Gastrocnemius medialis (tissue), 4 donors: ENCODE results near the gene NHSL1. TPM values are rescaled to one million over a fixed set of nuclear protein-coding genes. Genes with fewer than 3 reads are reported as not detected.

ENCODE experiments used
- ATAC-seq, 2 donors: fragments of 150-250 bp; one replicate each; pipeline ENCODE4 v1.9.1; 2016
- DNase-seq, 2 donors: peaks; one replicate each; pipeline ENCODE4 v3.0.0-alpha.2; 2019
- H3K27ac ChIP-seq, 4 donors: fragments of 200-600 bp; sonication (generic); 1 replicate in 1 of 4; 2 replicates in 3 of 4; pipeline ENCODE4 v1.5.1; 2016 to 2018; ENCODE audit warnings: mild to moderate bottlenecking in 2 of 4, moderate library complexity in 1 of 4
- H3K27me3 ChIP-seq, 3 donors: fragments of 200-600 bp; sonication (generic) in 2 of 3; 1 replicate in 1 of 3; 2 replicates in 2 of 3; pipeline versions ENCODE4 v1.5.1 to v1.6.0; 2016 to 2019; ENCODE audit warnings: mild to moderate bottlenecking in 1 of 3, moderate library complexity in 1 of 3
- H3K36me3 ChIP-seq, 2 donors: fragments of 200-600 bp; sonication (generic) in 1 of 2; one replicate each; pipeline ENCODE4 v1.5.1; 2017 to 2018
- H3K4me1 ChIP-seq, 2 donors: fragments of 200-600 bp; sonication (generic) in 1 of 2; one replicate each; pipeline ENCODE4 v1.5.1; 2016 to 2017; ENCODE audit warnings: mild to moderate bottlenecking in 2 of 2
- H3K4me3 ChIP-seq, 4 donors: fragments of 200-600 bp; sonication (generic) in 3 of 4; 1 replicate in 1 of 4; 2 replicates in 3 of 4; pipeline ENCODE4 v1.5.1; 2016 to 2019; ENCODE audit warnings: mild to moderate bottlenecking in 2 of 4
- H3K9me3 ChIP-seq, 3 donors: fragments of 200-600 bp; sonication (generic) in 2 of 3; 1 replicate in 1 of 3; 2 replicates in 2 of 3; pipeline ENCODE4 v1.5.1; 2016 to 2019
- POLR2A ChIP-seq, 2 donors: fragments of 450-650 bp; IDR thresholded peaks; one replicate each; pipeline ENCODE4 v1.6.1; 2017; ENCODE audit warnings: antibody characterized with exemption in 2 of 2, mild to moderate bottlenecking in 2 of 2, moderate library complexity in 2 of 2
- in situ Hi-C, 4 donors: fragments of 200-750 bp; cut with MboI; loops; one replicate each; pipeline versions ENCODE4 v1.15.0 to v1.8.0; 2017; ENCODE audit warnings: low sequenced_read_pairs in 4 of 4
- intact Hi-C: fragments of 100-400 bp; cut with DNase I; formaldehyde crosslinking; loops from one replicate; pipeline ENCODE4 v1.15.1; 2023; ENCODE audit warnings: low total_unique reads
- total RNA-seq, 4 donors: library from RNA; depleted of rRNA; stranded (reverse); fragments of >200 nt; gene quantifications; one replicate each; pipeline versions ENCODE4 v1.1.0 to v1.2.3, GENCODE V29; 2016
- TF ChIP-seq, protein P1 (sequence below), 5 experiments: fragments of 450-650 bp in 3 of 5; fragments of 200-600 bp in 2 of 5; sonication (generic) in 2 of 5; IDR thresholded peaks in 4 of 5; conservative IDR thresholded peaks in 1 of 5; 1 replicate in 4 of 5; 2 replicates in 1 of 5; pipeline ENCODE4 v1.5.1; 2016 to 2019; ENCODE audit warnings: antibody characterized with exemption in 5 of 5, mild to moderate bottlenecking in 3 of 5, moderate library complexity in 3 of 5

Gene NHSL1
- total RNA-seq, 4 donors from 2014 or later: 0.31 to 2.0 (median 1.1) TPM

- TF ChIP-seq, protein P1, sequence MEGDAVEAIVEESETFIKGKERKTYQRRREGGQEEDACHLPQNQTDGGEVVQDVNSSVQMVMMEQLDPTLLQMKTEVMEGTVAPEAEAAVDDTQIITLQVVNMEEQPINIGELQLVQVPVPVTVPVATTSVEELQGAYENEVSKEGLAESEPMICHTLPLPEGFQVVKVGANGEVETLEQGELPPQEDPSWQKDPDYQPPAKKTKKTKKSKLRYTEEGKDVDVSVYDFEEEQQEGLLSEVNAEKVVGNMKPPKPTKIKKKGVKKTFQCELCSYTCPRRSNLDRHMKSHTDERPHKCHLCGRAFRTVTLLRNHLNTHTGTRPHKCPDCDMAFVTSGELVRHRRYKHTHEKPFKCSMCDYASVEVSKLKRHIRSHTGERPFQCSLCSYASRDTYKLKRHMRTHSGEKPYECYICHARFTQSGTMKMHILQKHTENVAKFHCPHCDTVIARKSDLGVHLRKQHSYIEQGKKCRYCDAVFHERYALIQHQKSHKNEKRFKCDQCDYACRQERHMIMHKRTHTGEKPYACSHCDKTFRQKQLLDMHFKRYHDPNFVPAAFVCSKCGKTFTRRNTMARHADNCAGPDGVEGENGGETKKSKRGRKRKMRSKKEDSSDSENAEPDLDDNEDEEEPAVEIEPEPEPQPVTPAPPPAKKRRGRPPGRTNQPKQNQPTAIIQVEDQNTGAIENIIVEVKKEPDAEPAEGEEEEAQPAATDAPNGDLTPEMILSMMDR (IDR thresholded peaks at IDR 0.05 in 4 of 5, conservative IDR thresholded peaks at IDR 0.05 in 1 of 5): no peak
- no peak for TF ChIP-seq POLR2A (IDR thresholded peaks at IDR 0.05)
- no peaks in the 10 kb centered on the region for H3K36me3 ChIP-seq
- H3K9me3 ChIP-seq: no peaks in the 10 kb centered on the region
- ATAC-seq (no peak), DNase-seq (no peak)
- no peak overlapping the region for H3K27ac ChIP-seq
- no peak overlapping the region for H3K4me3 ChIP-seq
- in situ Hi-C loops (no loop called here), intact Hi-C loops (no loop called here)
- no peaks in the 10 kb centered on the region for H3K27me3 ChIP-seq
- H3K4me1 ChIP-seq: no peaks in the 10 kb centered on the region
Measured at GRCh38 chr6:138492113-138492512, 7.2 kb downstream of the NHSL1 start.

DNA sequence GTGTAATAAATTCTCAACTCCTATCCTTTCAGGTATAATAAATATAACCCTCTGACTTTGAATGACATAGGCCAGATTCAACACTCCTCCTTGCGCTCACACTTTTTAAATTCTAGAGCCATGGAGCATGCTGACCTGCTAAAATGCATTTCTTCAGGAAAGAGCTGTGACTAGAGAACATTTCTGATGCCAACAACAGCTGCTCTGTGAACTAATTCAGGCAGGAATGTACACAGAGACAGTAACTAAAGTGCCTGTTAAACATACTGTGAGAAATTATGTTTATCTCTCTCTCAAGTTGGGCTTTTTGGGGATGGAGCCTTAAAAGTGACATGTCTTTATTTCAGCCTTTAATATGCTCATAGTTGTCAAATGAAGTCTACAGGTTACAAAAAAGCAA is 8.3 kb downstream of the NHSL1 start:
- intact Hi-C loops: no loop called here
- TF ChIP-seq POLR2A (IDR thresholded peaks at IDR 0.05): no peak
- TF ChIP-seq, protein P1 (IDR thresholded peaks at IDR 0.05 in 4 of 5, conservative IDR thresholded peaks at IDR 0.05 in 1 of 5): no peak
- Histone ChIP-seq H3K36me3 (no peaks in the 10 kb centered on the region), H3K9me3 (no peaks in the 10 kb centered on the region), H3K27ac (no peak overlapping the region), H3K27me3 (no peaks in the 10 kb centered on the region), H3K4me1 (no peaks in the 10 kb centered on the region), H3K4me3 (no peak overlapping the region)
- ATAC-seq (no peak), DNase-seq (no peak)
- in situ Hi-C loops: no loop called here

DNA sequence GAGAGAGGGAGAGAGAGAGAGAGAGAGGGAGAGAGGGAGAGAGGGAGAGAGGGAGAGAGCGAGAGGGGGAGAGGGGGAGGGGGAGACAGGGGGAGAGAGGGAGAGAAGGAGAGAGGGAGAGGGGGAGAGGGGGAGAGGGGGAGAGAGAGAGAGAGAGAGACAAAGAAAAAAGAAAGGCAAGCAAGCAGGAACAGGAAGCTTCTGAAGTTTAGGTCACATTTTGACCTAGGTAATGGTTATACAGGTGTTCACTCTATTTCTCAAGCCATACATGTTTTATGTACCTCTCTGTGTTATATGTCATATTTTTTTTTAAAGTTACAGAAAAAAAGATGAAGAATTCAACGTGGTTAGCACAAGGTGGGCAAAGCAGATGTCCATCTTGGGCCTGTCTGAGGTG is 9.4 kb downstream of the NHSL1 start:
- H3K27ac ChIP-seq: no peak overlapping the region
- DNase-seq: no peak
- TF ChIP-seq, protein P1 (IDR thresholded peaks at IDR 0.05 in 4 of 5, conservative IDR thresholded peaks at IDR 0.05 in 1 of 5): no peak
- no peak for TF ChIP-seq POLR2A (IDR thresholded peaks at IDR 0.05)
- H3K9me3 ChIP-seq: no peaks in the 10 kb centered on the region
- intact Hi-C loops: no loop called here
- H3K4me1 ChIP-seq: no peaks in the 10 kb centered on the region
- no peaks in the 10 kb centered on the region for H3K36me3 ChIP-seq
- H3K4me3 ChIP-seq: no peak overlapping the region
- ATAC-seq: no peak
- in situ Hi-C loops: no loop called here
- H3K27me3 ChIP-seq: no peaks in the 10 kb centered on the region

DNA sequence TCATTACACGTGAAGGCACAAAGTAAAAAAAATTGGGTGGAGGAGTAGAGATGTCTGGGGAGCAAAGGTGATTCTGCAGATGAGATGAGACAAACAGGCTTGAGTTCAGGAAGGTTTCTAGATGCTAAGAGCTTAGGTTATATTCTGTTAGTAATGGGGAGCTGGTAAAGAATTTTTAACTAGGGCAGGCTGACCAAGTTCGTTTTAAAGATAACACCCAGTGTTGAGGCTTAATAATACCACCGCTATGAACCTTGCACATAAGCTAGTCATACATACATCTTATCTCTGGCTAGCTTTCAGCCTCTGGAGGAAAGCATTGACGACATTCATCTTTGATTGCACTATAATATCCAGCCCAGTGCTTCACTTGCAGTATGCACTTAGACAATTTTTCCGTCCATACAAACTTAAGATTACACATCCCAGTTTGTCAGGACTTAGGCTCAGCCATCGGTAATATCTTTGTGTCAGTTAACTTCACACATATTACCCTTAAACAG is 12.1 kb downstream of the NHSL1 start:
- Histone ChIP-seq H3K4me1 (no peaks in the 10 kb centered on the region), H3K27me3 (no peaks in the 10 kb centered on the region), H3K36me3 (no peaks in the 10 kb centered on the region), H3K4me3 (no peak overlapping the region), H3K9me3 (no peaks in the 10 kb centered on the region), H3K27ac (no peak overlapping the region)
- DNase-seq (no peak), ATAC-seq (no peak)
- intact Hi-C loops: no loop called here
- TF ChIP-seq, protein P1 (IDR thresholded peaks at IDR 0.05 in 4 of 5, conservative IDR thresholded peaks at IDR 0.05 in 1 of 5): no peak
- TF ChIP-seq POLR2A (IDR thresholded peaks at IDR 0.05): no peak
- in situ Hi-C loops: no loop called here
